Naive thymus-derived CD8-positive, alpha-beta T cell (primary cell): Measurements from ENCODE around the gene ANLN. TPM values are rescaled to one million over a fixed set of nuclear protein-coding genes. Genes with fewer than 3 reads are reported as not detected.

ENCODE experiments used
- ATAC-seq, 2 donors: fragments of 150-1000 bp; cut with Tn5 transposase in 1 of 2; sonication (Bioruptor Pico), chemical (Tn5 transposase) in 1 of 2; 1 replicate in 1 of 2; 2 replicates in 1 of 2; pipeline ENCODE4 v1.10.0; 2021; ENCODE audit warnings: mild to moderate bottlenecking in 2 of 2, moderate library complexity in 2 of 2
- POLR2A ChIA-PET: fragments of 350-600 bp; sonication (Branson Sonifier 250); formaldehyde crosslinking; loops from one replicate; lab custom pipeline; 2021; ENCODE audit warnings: antibody characterized with exemption; lab: Charles Lee
- DNase-seq, 10 donors: peaks; one replicate each; pipeline versions ENCODE4 v3.0.0 to v3.0.0-alpha.2; 2020 to 2022
- H3K27ac Mint-ChIP-seq, 10 donors: one replicate each; pipeline ENCODE4 v1.8.0; 2020 to 2022; ENCODE audit warnings: mild to moderate bottlenecking in 10 of 10, mixed read lengths in 10 of 10, moderate library complexity in 4 of 10, inconsistent platforms in 1 of 10
- H3K27me3 Mint-ChIP-seq, 5 donors: one replicate each; pipeline ENCODE4 v1.8.0; 2021 to 2022; ENCODE audit warnings: mixed read lengths in 5 of 5
- H3K36me3 Mint-ChIP-seq, 3 donors: one replicate each; pipeline ENCODE4 v1.8.0; 2020 to 2022; ENCODE audit warnings: mixed read lengths in 3 of 3, mild to moderate bottlenecking in 2 of 3, inconsistent platforms in 1 of 3
- H3K4me1 Mint-ChIP-seq, 4 donors: one replicate each; pipeline ENCODE4 v1.8.0; 2021 to 2022; ENCODE audit warnings: mixed read lengths in 4 of 4
- H3K4me3 Mint-ChIP-seq, 10 donors: one replicate each; pipeline ENCODE4 v1.8.0; 2020 to 2022; ENCODE audit warnings: mild to moderate bottlenecking in 10 of 10, mixed read lengths in 10 of 10, moderate library complexity in 6 of 10, inconsistent platforms in 1 of 10
- H3K9me3 Mint-ChIP-seq, 9 donors: one replicate each; pipeline ENCODE4 v1.8.0; 2020 to 2022; ENCODE audit warnings: mixed read lengths in 9 of 9, mild to moderate bottlenecking in 3 of 9, inconsistent platforms in 1 of 9, moderate library complexity in 1 of 9
- polyA plus RNA-seq, 3 donors: library from polyadenylated mRNA; unstranded; fragments of 300-500 nt; fragmentation: Illumina TruSeq; gene quantifications; one replicate each; pipeline ENCODE4 v1.2.3, GENCODE V29; 2021
- total RNA-seq, 8 experiments: library from RNA in 2 of 8; stranded (reverse) in 2 of 8; gene quantifications; one replicate each; pipeline ENCODE4 v1.2.3 and lab custom pipeline; 2021 to 2026

The ANLN gene
- total RNA-seq, result under 1 TPM; 0.36 to 0.47 TPM
- polyA plus RNA-seq, result not detected
- total RNA-seq (lab: John Stamatoyannopoulos, UW), result 0 to 1.2 (median 0.15) reads per million in 6 experiments

- POLR2A ChIA-PET, result interaction anchor here (0.6 to 4.5 kb wide), 6 partner anchors 11 to 964 kb away, joined by 3 to 26 read pairs (median 5); partner anchors contain the start of gene AOAH
- H3K36me3 Mint-ChIP-seq, result no peaks in the 10 kb centered on the region
- peak within 1 kb of the TSS; percentile 67 to 93 (median 82) for H3K27ac Mint-ChIP-seq
- ATAC-seq, result peak; percentile 87 to 90
- peaks cover 10 to 28% (median 20%) of the 10 kb centered on the region in 4 donors for H3K4me1 Mint-ChIP-seq
- H3K9me3 Mint-ChIP-seq, result no peaks in the 10 kb centered on the region
- peaks cover 0 to 15% (median 3%) of the 10 kb centered on the region in 5 donors for H3K27me3 Mint-ChIP-seq
- peak within 1 kb of the TSS; percentile 75 to 88 (median 84) for H3K4me3 Mint-ChIP-seq
- DNase-seq, result peak; percentile 70 to 87 (median 80)
These were observed at the start of gene ANLN for GRCh38 chr7:36389371-36390198. Gene ANLN (plus strand): TSS chr7:36389862. CDS start chr7:36390027, 165 bp downstream.

GRCh38 chr7:36343548-36343947 is 46.1 kb upstream of the ANLN start:
- Mint-ChIP-seq H3K4me3 (no peak overlapping the region), H3K9me3 (peaks cover 0 to 2% (median 0%) of the 10 kb centered on the region in 9 donors), H3K36me3 (peaks cover 0 to 9% (median 0%) of the 10 kb centered on the region in 3 donors), H3K27me3 (peaks cover 0 to 5% (median 0%) of the 10 kb centered on the region in 5 donors), H3K27ac (no peak overlapping the region), H3K4me1 (no peaks in the 10 kb centered on the region)
- ATAC-seq (no peak), DNase-seq (no peak)
- POLR2A ChIA-PET, result no interaction called here

- POLR2A ChIA-PET, result no interaction called here
These were observed 45.0 kb upstream of the ANLN start for GRCh38 chr7:36344622-36345021.

GRCh38 chr7:36346260-36346831 is 43.3 kb upstream of the ANLN start:
- POLR2A ChIA-PET, result no interaction called here

More at GRCh38 chr7:36344622-36345021, 45.0 kb upstream of the ANLN start:
- no peak overlapping the region for H3K4me3 Mint-ChIP-seq
- DNase-seq (no peak), ATAC-seq (no peak)
- no peaks in the 10 kb centered on the region for H3K4me1 Mint-ChIP-seq
- H3K27me3 Mint-ChIP-seq, result peaks cover 0 to 5% (median 0%) of the 10 kb centered on the region in 5 donors
- H3K36me3 Mint-ChIP-seq, result peaks cover 0 to 9% (median 0%) of the 10 kb centered on the region in 3 donors
- H3K27ac Mint-ChIP-seq, result no peak overlapping the region
- peaks cover 0 to 2% (median 0%) of the 10 kb centered on the region in 9 donors for H3K9me3 Mint-ChIP-seq

GRCh38 chr7:36348256-36348655 is 41.4 kb upstream of the ANLN start:
- peaks cover 0 to 4% (median 0%) of the 10 kb centered on the region in 3 donors for H3K36me3 Mint-ChIP-seq
- no peak overlapping the region for H3K4me3 Mint-ChIP-seq

More at GRCh38 chr7:36346260-36346831, 43.3 kb upstream of the ANLN start:
- Mint-ChIP-seq H3K27me3 (peaks cover 0 to 5% (median 0%) of the 10 kb centered on the region in 5 donors), H3K4me1 (no peaks in the 10 kb centered on the region), H3K36me3 (peaks cover 0 to 4% (median 0%) of the 10 kb centered on the region in 3 donors), H3K4me3 (no peak overlapping the region), H3K27ac (no peak overlapping the region), H3K9me3 (peaks cover 0 to 2% (median 0%) of the 10 kb centered on the region in 9 donors)
- ATAC-seq (no peak), DNase-seq (no peak)

GRCh38 chr7:36348771-36349170 is 40.9 kb upstream of the ANLN start:
- Mint-ChIP-seq H3K9me3 (peaks cover 0 to 2% (median 0%) of the 10 kb centered on the region in 9 donors), H3K4me3 (no peak overlapping the region), H3K27me3 (no peaks in the 10 kb centered on the region), H3K27ac (no peak overlapping the region), H3K4me1 (no peaks in the 10 kb centered on the region), H3K36me3 (peaks cover 0 to 4% (median 0%) of the 10 kb centered on the region in 3 donors)
- ATAC-seq, result no peak
- no peak for DNase-seq
- POLR2A ChIA-PET, result no interaction called here

More at GRCh38 chr7:36348256-36348655, 41.4 kb upstream of the ANLN start:
- H3K9me3 Mint-ChIP-seq, result peaks cover 0 to 2% (median 0%) of the 10 kb centered on the region in 9 donors
- H3K27ac Mint-ChIP-seq, result peak overlapping the region in 1 of 10 donors; percentile 32
- H3K4me1 Mint-ChIP-seq, result no peaks in the 10 kb centered on the region
- no peak for DNase-seq
- ATAC-seq, result no peak
- no peaks in the 10 kb centered on the region for H3K27me3 Mint-ChIP-seq
- POLR2A ChIA-PET, result no interaction called here

- peaks cover 0 to 4% (median 0%) of the 10 kb centered on the region in 3 donors for H3K36me3 Mint-ChIP-seq
- no peaks in the 10 kb centered on the region for H3K4me1 Mint-ChIP-seq
- no peak for DNase-seq
- H3K27me3 Mint-ChIP-seq, result no peaks in the 10 kb centered on the region
- H3K27ac Mint-ChIP-seq, result no peak overlapping the region
- H3K9me3 Mint-ChIP-seq, result peaks cover 0 to 2% (median 0%) of the 10 kb centered on the region in 9 donors
- no peak for ATAC-seq
- no peak overlapping the region for H3K4me3 Mint-ChIP-seq
- POLR2A ChIA-PET, result no interaction called here
These were observed 40.0 kb upstream of the ANLN start for GRCh38 chr7:36349626-36350025.

- POLR2A ChIA-PET, result no interaction called here
- Mint-ChIP-seq H3K36me3 (peaks cover 0 to 7% (median 0%) of the 10 kb centered on the region in 3 donors), H3K4me3 (no peak overlapping the region), H3K4me1 (no peaks in the 10 kb centered on the region), H3K9me3 (no peaks in the 10 kb centered on the region), H3K27ac (no peak overlapping the region), H3K27me3 (no peaks in the 10 kb centered on the region)
- DNase-seq (no peak), ATAC-seq (no peak)
These were observed 34.2 kb upstream of the ANLN start for GRCh38 chr7:36355490-36355889.

GRCh38 chr7:36357054-36357453 is 32.6 kb upstream of the ANLN start:
- POLR2A ChIA-PET, result interaction anchor here (0.6 kb wide), 1 partner anchor 822 kb away, joined by 4 read pairs; no protein-coding TSS in a partner anchor
- ATAC-seq, result no peak
- no peak overlapping the region for H3K4me3 Mint-ChIP-seq

GRCh38 chr7:36358589-36358988 is 31.1 kb upstream of the ANLN start:
- Mint-ChIP-seq H3K36me3 (peaks cover 0 to 7% (median 0%) of the 10 kb centered on the region in 3 donors), H3K9me3 (no peaks in the 10 kb centered on the region), H3K27ac (no peak overlapping the region), H3K4me1 (no peaks in the 10 kb centered on the region), H3K27me3 (no peaks in the 10 kb centered on the region), H3K4me3 (no peak overlapping the region)
- no peak for DNase-seq
- no peak for ATAC-seq
- POLR2A ChIA-PET, result no interaction called here

More at GRCh38 chr7:36357054-36357453, 32.6 kb upstream of the ANLN start:
- Mint-ChIP-seq H3K9me3 (no peaks in the 10 kb centered on the region), H3K27me3 (no peaks in the 10 kb centered on the region), H3K4me1 (no peaks in the 10 kb centered on the region), H3K27ac (no peak overlapping the region), H3K36me3 (peaks cover 0 to 7% (median 0%) of the 10 kb centered on the region in 3 donors)
- no peak for DNase-seq

- Mint-ChIP-seq H3K36me3 (peaks cover 0 to 7% (median 0%) of the 10 kb centered on the region in 3 donors), H3K27ac (no peak overlapping the region), H3K27me3 (no peaks in the 10 kb centered on the region), H3K9me3 (no peaks in the 10 kb centered on the region), H3K4me3 (no peak overlapping the region), H3K4me1 (no peaks in the 10 kb centered on the region)
- ATAC-seq (no peak), DNase-seq (no peak)
- POLR2A ChIA-PET, result no interaction called here
These were observed 29.4 kb upstream of the ANLN start for GRCh38 chr7:36360244-36360643.

- H3K27me3 Mint-ChIP-seq, result no peaks in the 10 kb centered on the region
- no peak overlapping the region for H3K4me3 Mint-ChIP-seq
- POLR2A ChIA-PET, result interaction anchor here (0.5 kb wide), 1 partner anchor 362 kb away, joined by 4 read pairs; no protein-coding TSS in a partner anchor
- no peak for ATAC-seq
- no peak overlapping the region for H3K27ac Mint-ChIP-seq
- H3K36me3 Mint-ChIP-seq, result peaks cover 0 to 7% (median 0%) of the 10 kb centered on the region in 3 donors
- no peaks in the 10 kb centered on the region for H3K9me3 Mint-ChIP-seq
- H3K4me1 Mint-ChIP-seq, result peaks cover 0 to 1% (median under 1%) of the 10 kb centered on the region in 4 donors
- DNase-seq, result no peak
These were observed 28.4 kb upstream of the ANLN start for GRCh38 chr7:36361227-36361626.
